NT2/D1 (cell line): ENCODE measurements around the gene STRBP.

ENCODE experiments used
- SUZ12 ChIP-seq: IDR thresholded peaks from 2 replicates; pipeline ENCODE4 v1.6.1; 2011; ENCODE audit not compliant: insufficient read length, insufficient read depth; ENCODE audit errors: extremely low read depth
- YY1 ChIP-seq: IDR thresholded peaks from 2 replicates; pipeline ENCODE4 v1.6.1; 2011; ENCODE audit not compliant: insufficient read length, insufficient read depth
- ZNF274 ChIP-seq: IDR thresholded peaks from 2 replicates; pipeline ENCODE4 v1.6.1; 2011; ENCODE audit warnings: mild to moderate bottlenecking, low read depth, low read length

GRCh38 chr9:123081824-123082223 is 186.6 kb downstream of the STRBP start:
- TF ChIP-seq YY1 (no peak), ZNF274 (no peak), SUZ12 (no peak)
